PC-9 (cell line): ENCODE measurements around the gene ITGAD.

ENCODE experiments used
- CTCF ChIP-seq: fragments of 200-600 bp; sonication (generic); conservative IDR thresholded peaks from 2 replicates; pipeline ENCODE4 v1.6.1; 2017; ENCODE audit warnings: mixed run types, antibody characterized with exemption, mild to moderate bottlenecking, moderate library complexity
- EZH2 ChIP-seq: fragments of 200-600 bp; sonication (generic); IDR thresholded peaks from 2 replicates; pipeline ENCODE4 v1.8.0; 2017; ENCODE audit warnings: antibody characterized with exemption, low read depth

- no peak for TF ChIP-seq CTCF
- TF ChIP-seq EZH2 = no peak
Observed at GRCh38 chr16:31429796-31430195, 36.7 kb downstream of the ITGAD start.
